NB4 (cell line): Measurements from ENCODE around the gene AKAP3.

Experiments
- DNase-seq: peaks from one replicate; pipeline ENCODE4 v3.0.0; 2010; ENCODE audit warnings: low read depth
- H3K4me3 ChIP-seq: one replicate; pipeline ENCODE4 v1.5.1; 2011; ENCODE audit warnings: mild to moderate bottlenecking, low read depth, low read length, moderate library complexity
- CTCF ChIP-seq: IDR thresholded peaks from one replicate; pipeline ENCODE4 v1.5.1; 2012; ENCODE audit warnings: low read depth, low read length
- MAX ChIP-seq: IDR thresholded peaks from 2 replicates; pipeline ENCODE4 v1.6.1; 2011; ENCODE audit warnings: low read depth, low read length
- MYC ChIP-seq: IDR thresholded peaks from 2 replicates; pipeline ENCODE4 v1.6.1; 2011; ENCODE audit warnings: low read depth, low read length
- POLR2A ChIP-seq: IDR thresholded peaks from 2 replicates; pipeline ENCODE4 v1.6.1; 2011; ENCODE audit warnings: mild to moderate bottlenecking; ENCODE audit not compliant: insufficient read length; ENCODE audit errors: extremely low read depth

The AKAP3 gene

GRCh38 chr12:4584281-4584680 lies 64.6 kb downstream of the AKAP3 start:
- H3K4me3 ChIP-seq: no peak overlapping the region
- no peak for TF ChIP-seq CTCF
- TF ChIP-seq MAX: no peak
- no peak for TF ChIP-seq POLR2A
- no peak for TF ChIP-seq MYC
- DNase-seq: no peak

GRCh38 chr12:4580281-4580688 lies 68.6 kb downstream of the AKAP3 start:
- no peak for DNase-seq
- no peak overlapping the region for H3K4me3 ChIP-seq
- TF ChIP-seq MYC (no peak), POLR2A (no peak), CTCF (no peak), MAX (no peak)

- no peak overlapping the region for H3K4me3 ChIP-seq
- TF ChIP-seq MAX (no peak), CTCF (no peak), POLR2A (no peak), MYC (no peak)
- DNase-seq: peak; percentile 47
These were observed 69.3 kb downstream of the AKAP3 start for GRCh38 chr12:4579305-4580102.

GRCh38 chr12:4572680-4573079 lies 76.2 kb downstream of the AKAP3 start:
- no peak for TF ChIP-seq MYC
- TF ChIP-seq POLR2A: no peak
- TF ChIP-seq MAX: no peak
- no peak for TF ChIP-seq CTCF
- DNase-seq: no peak
- H3K4me3 ChIP-seq: no peak overlapping the region

- TF ChIP-seq MAX (no peak), MYC (no peak), CTCF (no peak), POLR2A (no peak)
- H3K4me3 ChIP-seq: no peak overlapping the region
- DNase-seq: no peak
These were observed 79.6 kb downstream of the AKAP3 start for GRCh38 chr12:4569261-4569660.
